Peyer's patch (tissue), 4 donors: Measurements from ENCODE around the gene SAPCD1.

ENCODE experiments used
- CTCF ChIP-seq, 6 experiments: fragments of 450-650 bp in 4 of 6; fragments of 200-600 bp in 2 of 6; sonication (generic) in 1 of 6; IDR thresholded peaks; one replicate each; pipeline ENCODE4 v1.5.1; 2017 to 2019; ENCODE audit warnings: antibody characterized with exemption in 6 of 6, mild to moderate bottlenecking in 3 of 6, moderate library complexity in 1 of 6
- POLR2A ChIP-seq, 2 donors: fragments of 450-650 bp; IDR thresholded peaks; one replicate each; pipeline ENCODE4 v1.5.1; 2017; ENCODE audit warnings: antibody characterized with exemption in 2 of 2, mild to moderate bottlenecking in 2 of 2, moderate library complexity in 2 of 2

- no peak for TF ChIP-seq CTCF (IDR thresholded peaks at IDR 0.05)
- TF ChIP-seq POLR2A (IDR thresholded peaks at IDR 0.05) = no peak
Observed at GRCh38 chr6:31792761-31793171, 30.3 kb downstream of the SAPCD1 start.
